GM23248 (cell line): ENCODE measurements around the gene FBH1. TPM values are rescaled to one million over a fixed set of nuclear protein-coding genes. Genes with fewer than 3 reads are reported as not detected.

Experiments
- DNase-seq: peaks from one replicate; pipeline ENCODE4 v3.0.0-alpha.2; 2015
- H2AFZ ChIP-seq: fragments of 200-600 bp; sonication (generic); 2 replicates; pipeline ENCODE4 v1.6.1; 2016; ENCODE audit warnings: antibody characterized with exemption
- H3F3A ChIP-seq: fragments of 200-600 bp; sonication (generic); 2 replicates; pipeline ENCODE4 v1.6.1; 2016; ENCODE audit warnings: mild to moderate bottlenecking, antibody characterized with exemption, mixed run types; ENCODE audit not compliant: insufficient read depth
- H3K27ac ChIP-seq: fragments of 200-600 bp; sonication (generic); 2 replicates; pipeline ENCODE4 v1.5.1; 2016; ENCODE audit warnings: mild to moderate bottlenecking
- H3K27me3 ChIP-seq: fragments of 200-600 bp; sonication (generic); replicated peaks from 2 replicates; pipeline ENCODE4 v1.6.1; 2016; ENCODE audit warnings: mild to moderate bottlenecking; ENCODE audit not compliant: insufficient read depth
- H3K36me3 ChIP-seq: fragments of 200-600 bp; sonication (generic); 2 replicates; pipeline ENCODE4 v1.6.1; 2016; ENCODE audit warnings: low read depth, mild to moderate bottlenecking
- H3K4me1 ChIP-seq: fragments of 200-600 bp; sonication (generic); 2 replicates; pipeline ENCODE4 v1.6.1; 2016; ENCODE audit warnings: mild to moderate bottlenecking; ENCODE audit not compliant: insufficient read depth
- H3K4me2 ChIP-seq: fragments of 200-600 bp; sonication (generic); one replicate; pipeline ENCODE4 v1.6.1; 2016; ENCODE audit warnings: mild to moderate bottlenecking; ENCODE audit not compliant: unreplicated experiment
- H3K4me3 ChIP-seq: fragments of 200-600 bp; sonication (generic); 2 replicates; pipeline ENCODE4 v1.5.1; 2016; ENCODE audit warnings: mild to moderate bottlenecking
- H3K79me2 ChIP-seq: fragments of 200-600 bp; sonication (generic); 2 replicates; pipeline ENCODE4 v1.6.1; 2016; ENCODE audit warnings: mild to moderate bottlenecking; ENCODE audit not compliant: insufficient read depth
- H3K9ac ChIP-seq: fragments of 200-600 bp; sonication (generic); 2 replicates; pipeline ENCODE4 v1.6.1; 2016; ENCODE audit warnings: mild to moderate bottlenecking
- H3K9me2 ChIP-seq: fragments of 200-600 bp; sonication (generic); 2 replicates; pipeline ENCODE4 v1.6.1; 2016; ENCODE audit warnings: mixed run types, mild to moderate bottlenecking, moderate library complexity; ENCODE audit not compliant: insufficient read depth
- H3K9me3 ChIP-seq: fragments of 200-600 bp; sonication (generic); one replicate; pipeline ENCODE4 v1.6.1; 2017; ENCODE audit warnings: low read depth
- H4K20me1 ChIP-seq: fragments of 200-600 bp; sonication (generic); 2 replicates; pipeline ENCODE4 v1.6.0; 2016; ENCODE audit not compliant: insufficient read depth
- EZH2 ChIP-seq: fragments of 200-600 bp; sonication (generic); IDR thresholded peaks from 2 replicates; pipeline ENCODE4 v1.6.1; 2018; ENCODE audit warnings: antibody characterized with exemption, mild to moderate bottlenecking; ENCODE audit not compliant: insufficient read depth, poor library complexity, severe bottlenecking
- EZH2phosphoT487 ChIP-seq: fragments of 200-600 bp; sonication (generic); IDR thresholded peaks from 2 replicates; pipeline ENCODE4 v1.6.1; 2018; ENCODE audit warnings: antibody characterized with exemption, moderate library complexity, mild to moderate bottlenecking, low read depth; ENCODE audit not compliant: insufficient read depth
- WGBS, 2 experiments: methylation state at CpG; one replicate each; pipeline ENCODE4 v1.1.6; 2015 to 2017; ENCODE audit warnings: low lambda C conversion rate in 2 of 2, low coverage in 1 of 2; ENCODE audit errors: missing lambda C conversion rate in 2 of 2; 5-methylcytosine and 5-hydroxymethylcytosine counted together
- in situ Hi-C: fragments of 300-500 bp; cut with MboI; formaldehyde crosslinking; loops from 2 replicates; pipeline ENCODE4 v1.15.0; 2020
- polyA plus RNA-seq: library from polyadenylated mRNA; unstranded; fragments of >200 nt; fragmentation: Nextera tagmentation; extraction: Ambion mirVana; gene quantifications from 2 replicates; pipeline ENCODE4 v1.2.1, GENCODE V29; 2016
- total RNA-seq: library from RNA; depleted of rRNA; stranded (reverse); fragments of >200 nt; shearing (Covaris generic); gene quantifications from 2 replicates; pipeline ENCODE4 v1.2.3, GENCODE V29; 2014

Gene FBH1
- total and polyA plus RNA-seq, 2 experiments from 2014 or later, result 66.4 to 79.3 TPM

- H3K36me3 ChIP-seq, result no peaks in the 10 kb centered on the region
- in situ Hi-C loops, result no loop called here
- 92 to 93% methylated on average over 6 of the region's 6 CpGs for WGBS, 2 experiments
Measured at GRCh38 chr10:5948208-5948585, 58.2 kb downstream of the FBH1 start.

GRCh38 chr10:5949009-5949759, 59.1 kb downstream of the FBH1 start:
- no peaks in the 10 kb centered on the region for H3K27me3 ChIP-seq
- no peaks in the 10 kb centered on the region for H3K9me3 ChIP-seq
- H3K36me3 ChIP-seq, result no peaks in the 10 kb centered on the region
- no peak overlapping the region for H3K4me2 ChIP-seq
- no peak overlapping the region for H3K4me3 ChIP-seq
- peak; percentile 76 for DNase-seq
- peaks cover 34% of the 10 kb centered on the region for H3K4me1 ChIP-seq
- in situ Hi-C loops, result no loop called here
- H3F3A ChIP-seq, result peaks cover 22% of the 10 kb centered on the region
- no peak overlapping the region for H2AFZ ChIP-seq
- TF ChIP-seq EZH2 (no peak), EZH2phosphoT487 (no peak)
- H3K9ac ChIP-seq, result no peak overlapping the region
- no peaks in the 10 kb centered on the region for H4K20me1 ChIP-seq
- H3K9me2 ChIP-seq, result no peaks in the 10 kb centered on the region
- no peaks in the 10 kb centered on the region for H3K79me2 ChIP-seq
- WGBS, 2 experiments, result 54 to 58% methylated on average over 14 of the region's 14 CpGs
- H3K27ac ChIP-seq, result no peak overlapping the region

More at GRCh38 chr10:5948208-5948585, 58.2 kb downstream of the FBH1 start:
- H2AFZ ChIP-seq, result no peak overlapping the region
- DNase-seq, result no peak
- H3K9ac ChIP-seq, result no peak overlapping the region
- H3K4me1 ChIP-seq, result peaks cover 43% of the 10 kb centered on the region
- H3K4me2 ChIP-seq, result no peak overlapping the region
- no peak overlapping the region for H3K4me3 ChIP-seq
- no peaks in the 10 kb centered on the region for H3K9me3 ChIP-seq
- no peaks in the 10 kb centered on the region for H4K20me1 ChIP-seq
- TF ChIP-seq EZH2 (no peak), EZH2phosphoT487 (no peak)
- H3K27ac ChIP-seq, result no peak overlapping the region
- peaks cover 29% of the 10 kb centered on the region for H3F3A ChIP-seq
- H3K27me3 ChIP-seq, result no peaks in the 10 kb centered on the region
- no peaks in the 10 kb centered on the region for H3K79me2 ChIP-seq
- H3K9me2 ChIP-seq, result no peaks in the 10 kb centered on the region

GRCh38 chr10:5951167-5951711, 61.2 kb downstream of the FBH1 start:
- Histone ChIP-seq H3K4me3 (no peak overlapping the region), H3F3A (peaks cover 7% of the 10 kb centered on the region), H3K9ac (no peak overlapping the region), H4K20me1 (no peaks in the 10 kb centered on the region), H2AFZ (no peak overlapping the region), H3K4me2 (no peak overlapping the region), H3K4me1 (peaks cover 16% of the 10 kb centered on the region), H3K27ac (peak overlapping the region; percentile 27), H3K9me3 (no peaks in the 10 kb centered on the region), H3K27me3 (no peaks in the 10 kb centered on the region), H3K9me2 (no peaks in the 10 kb centered on the region), H3K79me2 (no peaks in the 10 kb centered on the region), H3K36me3 (no peaks in the 10 kb centered on the region)
- 59 to 63% methylated on average over 7 of the region's 7 CpGs for WGBS, 2 experiments
- TF ChIP-seq EZH2phosphoT487 (no peak), EZH2 (no peak)
- DNase-seq, result peak; percentile 53
- in situ Hi-C loops, result no loop called here

- in situ Hi-C loops, result no loop called here
Measured at GRCh38 chr10:5951721-5952407, 61.8 kb downstream of the FBH1 start.

More at GRCh38 chr10:5951721-5952407, 61.8 kb downstream of the FBH1 start:
- peaks cover under 1% of the 10 kb centered on the region; the same call in 1 of the 2 replicates for H3F3A ChIP-seq
- H4K20me1 ChIP-seq, result no peaks in the 10 kb centered on the region
- H3K27me3 ChIP-seq, result no peaks in the 10 kb centered on the region
- no peaks in the 10 kb centered on the region for H3K9me3 ChIP-seq
- H3K4me1 ChIP-seq, result peaks cover 12% of the 10 kb centered on the region; the same call in 1 of the 2 replicates
- no peak overlapping the region for H2AFZ ChIP-seq
- H3K4me2 ChIP-seq, result no peak overlapping the region
- no peak overlapping the region for H3K9ac ChIP-seq
- 85 to 89% methylated on average over 6 of the region's 6 CpGs for WGBS, 2 experiments
- H3K9me2 ChIP-seq, result no peaks in the 10 kb centered on the region
- TF ChIP-seq EZH2phosphoT487 (no peak), EZH2 (no peak)
- no peaks in the 10 kb centered on the region for H3K79me2 ChIP-seq
- H3K27ac ChIP-seq, result peak overlapping the region; percentile 27; the same call in 1 of the 2 replicates
- peak; percentile 16 for DNase-seq
- no peaks in the 10 kb centered on the region for H3K36me3 ChIP-seq
- no peak overlapping the region for H3K4me3 ChIP-seq
